Subcutaneous adipose tissue (tissue), 4 donors: ENCODE measurements around the gene SPATA9. TPM values are rescaled to one million over a fixed set of nuclear protein-coding genes. Genes with fewer than 3 reads are reported as not detected.

Source experiments
- CTCF ChIP-seq: fragments of 450-650 bp; IDR thresholded peaks from one replicate; pipeline ENCODE4 v1.5.1; 2016; ENCODE audit warnings: low read depth, mild to moderate bottlenecking, control low read depth, antibody characterized with exemption, moderate library complexity
- total RNA-seq, 4 donors: library from RNA; depleted of rRNA; stranded (reverse); fragments of >200 nt; gene quantifications; one replicate each; pipeline ENCODE4 v1.1.0, GENCODE V29; 2016

Gene SPATA9
- total RNA-seq, 4 donors from 2014 or later = 2.4 to 4.7 TPM; not detected in 2

- no peak for TF ChIP-seq CTCF
Observed at GRCh38 chr5:95671826-95672225, 11.0 kb downstream of the SPATA9 start.

- no peak for TF ChIP-seq CTCF
Observed at GRCh38 chr5:95670568-95670967, 12.2 kb downstream of the SPATA9 start.

- no peak for TF ChIP-seq CTCF
Observed at GRCh38 chr5:95669985-95670384, 12.8 kb downstream of the SPATA9 start.

GRCh38 chr5:95669540-95669939, 13.3 kb downstream of the SPATA9 start:
- TF ChIP-seq CTCF = no peak

GRCh38 chr5:95668728-95669127, 14.1 kb downstream of the SPATA9 start:
- no peak for TF ChIP-seq CTCF

GRCh38 chr5:95668216-95668615, 14.6 kb downstream of the SPATA9 start:
- no peak for TF ChIP-seq CTCF

- TF ChIP-seq CTCF = no peak
Observed at GRCh38 chr5:95667678-95668077, 15.1 kb downstream of the SPATA9 start.

- TF ChIP-seq CTCF = no peak
Observed at GRCh38 chr5:95667061-95667618, 15.7 kb downstream of the SPATA9 start.
